ENCODE data around the gene RBFA. TPM values are rescaled to one million over a fixed set of nuclear protein-coding genes. Genes with fewer than 3 reads are reported as not detected.
"Not testable (repeated sequence)": the region's sequence is repeated elsewhere in the genome, so short reads cannot be mapped to it uniquely, and the experiment has no call there.

RBFA gene
- total and polyA plus RNA-seq, 5 experiments from 2014 or later = 14.8 to 29.8 (median 15.4) TPM

DNA sequence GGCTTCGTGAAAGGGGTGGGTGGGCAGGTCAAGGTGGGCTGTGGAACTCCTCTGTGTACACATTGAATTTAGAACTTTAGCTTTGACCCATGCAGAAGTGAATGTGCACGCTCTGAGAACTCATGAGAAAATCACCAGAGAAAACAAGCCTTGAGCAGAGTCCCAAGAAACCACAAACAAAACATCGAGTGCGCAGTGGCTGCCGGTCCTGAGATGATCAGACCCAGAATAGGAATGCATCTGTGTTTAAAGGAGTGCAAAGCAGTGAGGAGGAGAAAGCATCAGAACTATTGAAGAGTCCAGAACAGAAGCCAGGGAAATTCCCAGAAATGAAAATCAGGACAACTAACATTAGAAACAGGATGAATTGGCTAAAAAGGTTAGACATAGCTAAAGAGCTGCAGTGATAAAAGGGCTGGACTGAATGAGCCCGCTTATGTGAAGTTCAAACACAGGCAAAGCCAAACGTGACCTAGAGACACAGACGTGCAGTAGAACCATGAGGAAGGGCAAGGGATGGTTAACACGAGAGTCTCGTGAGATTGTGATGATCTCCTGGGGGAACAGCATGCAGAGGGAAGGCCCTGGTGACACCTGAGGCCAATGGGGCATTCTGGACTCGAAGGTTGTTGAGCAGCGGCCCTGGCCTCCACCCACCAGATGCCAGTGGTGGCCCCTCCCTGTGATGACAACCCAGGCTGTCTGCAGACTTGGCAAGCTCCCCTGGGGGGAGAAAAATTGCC, 29.5 kb upstream of the RBFA start:
- Mint-ChIP-seq H3K27ac (no peak overlapping the region), H3K4me1 (no peaks in the 10 kb centered on the region), H3K4me3 (no peak overlapping the region), H3K36me3 (peaks cover 0 to 27% (median 21%) of the 10 kb centered on the region in 3 donors), H3K27me3 (peaks cover 0 to 3% (median 0%) of the 10 kb centered on the region in 5 donors), H3K9me3 (peaks cover 4 to 42% (median 28%) of the 10 kb centered on the region in 9 donors)
- ATAC-seq (no peak), DNase-seq (no peak)
- POLR2A ChIA-PET = no interaction called here

DNA sequence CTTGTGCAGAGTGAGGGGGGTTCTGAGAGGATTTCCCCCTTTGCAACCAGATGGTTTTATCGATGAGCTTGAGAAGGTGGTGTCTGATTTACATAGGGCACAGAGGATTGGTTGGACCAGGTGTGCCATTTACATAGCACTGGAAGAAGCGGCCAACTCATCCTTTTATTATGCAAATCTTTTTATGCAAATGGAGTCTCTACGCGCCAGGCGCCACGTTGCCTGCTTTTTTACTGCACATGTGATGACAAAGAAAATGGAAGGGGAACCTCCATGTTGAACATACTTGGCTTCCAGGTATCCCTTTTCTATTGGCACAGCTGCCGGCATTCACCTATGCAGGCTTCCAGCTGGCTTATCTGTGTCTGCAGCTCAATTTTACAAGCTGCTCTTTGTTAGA, 27.5 kb upstream of the RBFA start:
- no peak for DNase-seq

DNA sequence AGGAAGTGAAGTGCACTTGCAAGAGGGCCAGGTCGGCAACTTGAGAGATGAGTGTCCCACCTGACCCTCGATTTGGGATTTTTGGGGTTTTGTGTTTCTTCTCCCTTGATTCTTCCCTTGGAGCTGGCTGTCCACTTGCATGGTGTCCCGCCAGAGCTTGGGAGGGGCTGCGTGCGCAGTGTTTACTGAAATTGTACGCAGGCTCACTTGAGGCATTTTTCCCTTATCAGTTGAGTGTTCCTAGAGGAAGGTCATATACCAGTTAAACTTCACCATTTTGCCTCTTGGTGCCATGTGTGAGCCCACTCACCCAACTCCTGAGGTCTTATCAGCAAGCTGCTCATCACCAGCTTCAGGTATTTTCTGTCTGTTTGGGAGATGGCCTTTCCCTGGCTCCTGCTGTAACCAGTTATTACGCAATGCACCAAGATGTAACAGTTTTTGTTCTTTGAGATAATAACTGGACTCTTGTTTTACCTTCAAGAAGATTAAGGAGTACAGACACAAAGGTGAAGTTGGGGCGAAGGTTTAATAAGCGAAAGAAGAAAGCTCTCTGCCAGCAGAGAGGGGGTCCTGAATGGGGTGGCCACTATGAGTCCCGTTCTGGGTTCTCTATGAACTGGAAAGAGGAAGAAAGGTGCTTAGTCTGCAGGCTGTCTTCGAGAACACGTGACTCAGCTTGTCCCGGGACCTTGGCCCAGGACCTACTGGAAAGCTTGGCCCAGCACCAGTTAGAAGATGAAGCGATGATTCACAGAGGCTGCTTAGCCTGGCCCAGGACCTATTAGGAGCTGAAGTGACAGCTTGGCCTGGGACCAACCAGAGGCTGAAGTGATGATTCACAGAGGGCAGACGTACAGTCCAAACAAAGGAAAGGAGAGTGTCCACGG, 24.3 kb upstream of the RBFA start:
- H3K4me3 Mint-ChIP-seq = no peak overlapping the region
- POLR2A ChIA-PET = no interaction called here
- no peaks in the 10 kb centered on the region for H3K27me3 Mint-ChIP-seq
- H3K4me1 Mint-ChIP-seq = no peaks in the 10 kb centered on the region
- DNase-seq (no peak), ATAC-seq (no peak)
- peaks cover 2 to 55% (median 24%) of the 10 kb centered on the region in 9 donors for H3K9me3 Mint-ChIP-seq
- H3K27ac Mint-ChIP-seq = no peak overlapping the region
- H3K36me3 Mint-ChIP-seq = peaks cover 2 to 41% (median 21%) of the 10 kb centered on the region in 3 donors

More for the DNA sequence above, 27.5 kb upstream of the RBFA start:
- POLR2A ChIA-PET = no interaction called here
- H3K4me1 Mint-ChIP-seq = no peaks in the 10 kb centered on the region
- no peaks in the 10 kb centered on the region for H3K27me3 Mint-ChIP-seq
- H3K27ac Mint-ChIP-seq = no peak overlapping the region
- peaks cover 0 to 39% (median 23%) of the 10 kb centered on the region in 9 donors for H3K9me3 Mint-ChIP-seq
- ATAC-seq = no peak
- no peak overlapping the region for H3K4me3 Mint-ChIP-seq
- H3K36me3 Mint-ChIP-seq = peaks cover 2 to 30% (median 25%) of the 10 kb centered on the region in 3 donors

DNA sequence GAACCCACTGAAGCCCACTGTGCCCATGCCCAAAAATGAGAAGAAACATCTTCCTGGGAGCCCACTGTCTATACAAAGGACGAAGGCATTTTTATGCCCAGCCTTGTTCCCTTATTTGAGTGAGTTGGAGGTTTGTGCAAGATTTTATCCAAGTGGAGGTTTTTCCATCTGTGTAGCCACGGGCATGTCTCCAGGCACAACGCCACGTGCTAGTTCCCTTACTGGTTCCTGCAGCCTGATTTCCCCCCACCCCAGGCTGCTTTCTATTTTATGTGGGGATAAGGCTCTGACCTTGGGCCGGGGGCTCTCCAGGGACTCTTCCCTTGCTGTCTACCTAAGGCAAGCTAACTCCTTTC, 23.7 kb upstream of the RBFA start:
- Mint-ChIP-seq H3K27me3 (no peaks in the 10 kb centered on the region), H3K36me3 (peaks cover 2 to 41% (median 21%) of the 10 kb centered on the region in 3 donors), H3K27ac (no peak overlapping the region), H3K4me1 (no peaks in the 10 kb centered on the region), H3K4me3 (no peak overlapping the region), H3K9me3 (peaks cover 2 to 55% (median 24%) of the 10 kb centered on the region in 9 donors)
- POLR2A ChIA-PET = no interaction called here
- DNase-seq = no peak
- ATAC-seq = no peak

DNA sequence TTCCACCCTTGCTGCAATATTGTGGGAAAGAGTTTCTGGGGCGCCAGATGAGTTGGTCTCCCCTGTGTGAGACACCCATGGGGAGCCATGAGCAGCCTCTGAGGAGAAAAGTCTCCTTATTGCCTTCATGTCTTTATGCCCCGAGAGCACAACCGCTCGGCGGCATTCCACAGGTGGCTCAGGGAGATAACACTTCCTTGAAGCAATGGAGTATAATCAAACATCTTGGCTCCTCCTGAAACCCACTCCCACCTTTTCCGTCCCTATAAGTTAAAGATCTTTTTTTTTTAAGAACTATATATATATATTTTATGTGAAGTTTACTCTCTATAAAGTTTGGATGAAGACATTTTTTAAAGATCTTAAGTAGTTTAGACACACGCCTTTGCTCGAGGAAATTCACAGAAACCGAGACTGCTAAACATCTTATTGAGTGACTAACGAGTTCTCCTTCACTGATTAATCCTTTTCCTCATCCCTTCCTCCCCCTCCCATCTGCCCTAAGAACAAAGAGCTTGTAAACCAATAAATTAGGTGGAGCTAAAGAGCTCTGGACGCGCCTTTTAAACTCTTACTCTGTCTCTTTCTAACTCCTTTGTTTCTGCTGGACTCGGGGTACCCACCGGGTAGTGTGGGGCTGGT, 22.6 kb upstream of the RBFA start:
- ATAC-seq, POLR2A ChIA-PET: not testable (repeated sequence)

DNA sequence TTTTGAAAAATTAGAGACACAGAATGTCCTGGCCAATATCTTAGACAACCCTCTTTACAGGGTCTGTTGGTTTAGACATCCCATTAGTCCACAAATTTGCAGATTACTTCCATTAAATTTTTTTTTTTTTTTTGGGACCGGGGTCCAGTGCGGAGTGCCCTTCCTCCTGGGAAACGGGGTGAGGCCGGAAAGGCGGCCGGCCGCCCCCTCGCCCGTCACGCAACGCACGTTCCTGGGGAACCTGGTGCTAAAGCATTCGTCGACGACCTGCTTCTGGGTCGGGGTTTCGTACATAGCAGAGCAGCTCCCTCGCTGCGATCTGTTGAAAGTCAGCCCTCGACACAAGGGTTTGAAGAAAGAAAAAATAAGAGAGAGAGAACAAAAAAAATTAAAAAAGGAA, 21.5 kb upstream of the RBFA start:
- Mint-ChIP-seq H3K4me1 (no peaks in the 10 kb centered on the region), H3K4me3 (no peak overlapping the region), H3K36me3 (peaks cover 2 to 41% (median 17%) of the 10 kb centered on the region in 3 donors), H3K9me3 (peaks cover 2 to 47% (median 24%) of the 10 kb centered on the region in 9 donors), H3K27me3 (no peaks in the 10 kb centered on the region), H3K27ac (no peak overlapping the region)
- ATAC-seq (no peak), DNase-seq (no peak)
- POLR2A ChIA-PET = no interaction called here

More for the DNA sequence above, 22.6 kb upstream of the RBFA start:
- not testable (repeated sequence) for H3K27ac Mint-ChIP-seq, H3K4me1 Mint-ChIP-seq, H3K27me3 Mint-ChIP-seq, DNase-seq, H3K4me3 Mint-ChIP-seq
- peaks cover 2 to 55% (median 24%) of the 10 kb centered on the region in 9 donors for H3K9me3 Mint-ChIP-seq
- peaks cover 2 to 41% (median 18%) of the 10 kb centered on the region in 3 donors for H3K36me3 Mint-ChIP-seq

DNA sequence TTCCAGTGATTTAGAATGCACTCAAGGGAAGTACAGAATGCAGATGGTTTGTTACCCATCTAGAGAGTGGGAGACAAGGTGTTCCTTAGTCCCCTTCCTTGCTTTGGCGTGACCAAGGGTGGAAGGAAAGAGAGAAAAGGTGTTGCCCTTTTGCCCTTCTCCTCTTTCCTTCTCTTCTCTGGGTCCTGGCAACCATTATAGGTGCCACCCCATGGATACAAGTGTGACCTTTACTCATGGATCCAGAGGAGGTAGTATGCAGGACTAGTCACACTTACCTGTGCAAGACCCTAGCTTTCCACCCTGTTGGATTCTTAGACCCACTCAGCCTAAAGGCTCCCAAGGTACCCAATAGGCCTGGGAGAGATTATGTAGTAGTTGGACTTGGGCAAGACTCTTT, 11.6 kb upstream of the RBFA start:
- Mint-ChIP-seq H3K27me3 (no peaks in the 10 kb centered on the region), H3K36me3 (peaks cover 13 to 61% (median 57%) of the 10 kb centered on the region in 3 donors), H3K9me3 (peaks cover 0 to 96% (median 40%) of the 10 kb centered on the region in 9 donors), H3K27ac (peak overlapping the region in 1 of 10 donors; percentile 80), H3K4me3 (no peak overlapping the region), H3K4me1 (peaks cover 0 to 3% (median 0%) of the 10 kb centered on the region in 4 donors)
- POLR2A ChIA-PET = no interaction called here
- DNase-seq (peak in 2 of 10 donors; percentile 10 to 19), ATAC-seq (no peak)

DNA sequence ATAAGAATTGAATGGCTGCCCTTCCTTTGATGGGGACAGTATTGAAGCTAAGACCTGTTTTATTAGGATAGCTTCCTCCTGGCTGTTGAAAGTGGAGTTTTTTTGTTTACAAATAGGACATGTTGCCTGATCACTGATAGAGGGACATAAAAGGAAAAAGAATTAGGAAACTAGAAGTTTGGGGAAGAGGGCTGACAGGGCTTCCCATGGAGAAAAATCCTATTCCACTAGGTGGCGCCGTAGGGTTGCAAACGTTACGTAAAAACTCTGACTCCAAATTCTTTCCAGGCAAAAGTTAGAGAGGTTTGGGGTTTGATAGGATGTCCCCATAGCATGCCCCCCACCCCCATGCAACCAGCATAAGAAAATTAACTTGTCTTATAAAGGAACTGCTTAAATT, 11.1 kb upstream of the RBFA start:
- DNase-seq (no peak), ATAC-seq (no peak)
- Mint-ChIP-seq H3K27me3 (no peaks in the 10 kb centered on the region), H3K36me3 (peaks cover 13 to 59% (median 55%) of the 10 kb centered on the region in 3 donors), H3K4me1 (peaks cover 0 to 2% (median 0%) of the 10 kb centered on the region in 4 donors), H3K27ac (no peak overlapping the region), H3K4me3 (no peak overlapping the region), H3K9me3 (peaks cover 0 to 92% (median 40%) of the 10 kb centered on the region in 9 donors)
- POLR2A ChIA-PET = no interaction called here

DNA sequence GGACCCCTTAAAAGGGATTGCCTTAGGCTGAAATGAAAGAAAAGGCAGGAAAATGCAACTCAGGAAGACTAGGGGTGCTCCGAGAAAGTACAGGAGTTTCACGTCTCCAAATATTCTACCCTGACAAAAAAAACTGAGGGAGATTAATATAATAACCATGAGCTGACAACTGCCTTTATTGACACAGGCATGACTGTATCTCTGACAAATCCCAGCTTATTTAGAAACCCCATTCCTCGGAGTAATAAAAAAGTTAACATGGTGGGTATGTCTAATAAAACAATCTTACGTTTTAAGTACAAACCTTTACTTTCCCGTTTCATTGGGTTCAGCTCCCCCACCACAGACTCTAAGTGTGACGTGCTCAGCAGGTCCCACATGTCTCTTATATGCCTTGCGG, 7.9 kb upstream of the RBFA start:
- no peaks in the 10 kb centered on the region for H3K27me3 Mint-ChIP-seq
- peaks cover 0 to 71% (median 46%) of the 10 kb centered on the region in 9 donors for H3K9me3 Mint-ChIP-seq
- H3K4me1 Mint-ChIP-seq = peaks cover 0 to 1% (median 0%) of the 10 kb centered on the region in 4 donors
- POLR2A ChIA-PET = interaction anchor here (0.5 kb wide), 1 partner anchor 70 kb away, joined by 3 read pairs; no protein-coding TSS in a partner anchor
- H3K27ac Mint-ChIP-seq = no peak overlapping the region
- ATAC-seq (no peak), DNase-seq (no peak)
- H3K36me3 Mint-ChIP-seq = peaks cover 9 to 62% (median 52%) of the 10 kb centered on the region in 3 donors
- no peak overlapping the region for H3K4me3 Mint-ChIP-seq

DNA sequence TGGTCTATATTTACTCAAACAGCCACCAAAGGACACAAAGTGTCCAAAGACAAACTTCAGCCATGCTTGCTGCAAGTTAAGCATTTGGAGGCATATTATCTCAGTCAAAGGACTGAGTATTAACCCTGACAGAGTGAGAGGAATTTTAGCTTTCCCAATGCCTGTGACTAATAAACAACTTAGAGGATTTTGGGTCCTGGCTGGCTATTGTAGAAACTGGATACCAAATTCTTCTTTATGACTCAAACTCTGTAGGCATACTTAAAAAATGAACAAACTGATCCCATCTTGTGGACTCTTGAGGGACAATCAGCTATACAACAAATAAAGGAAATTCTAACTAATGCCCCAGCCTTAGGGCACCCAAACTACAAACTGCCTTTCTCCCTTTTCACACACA, 6.5 kb upstream of the RBFA start:
- H3K36me3 Mint-ChIP-seq = peaks cover 9 to 57% (median 50%) of the 10 kb centered on the region in 3 donors
- H3K4me1 Mint-ChIP-seq, H3K27ac Mint-ChIP-seq: not testable (repeated sequence)

DNA sequence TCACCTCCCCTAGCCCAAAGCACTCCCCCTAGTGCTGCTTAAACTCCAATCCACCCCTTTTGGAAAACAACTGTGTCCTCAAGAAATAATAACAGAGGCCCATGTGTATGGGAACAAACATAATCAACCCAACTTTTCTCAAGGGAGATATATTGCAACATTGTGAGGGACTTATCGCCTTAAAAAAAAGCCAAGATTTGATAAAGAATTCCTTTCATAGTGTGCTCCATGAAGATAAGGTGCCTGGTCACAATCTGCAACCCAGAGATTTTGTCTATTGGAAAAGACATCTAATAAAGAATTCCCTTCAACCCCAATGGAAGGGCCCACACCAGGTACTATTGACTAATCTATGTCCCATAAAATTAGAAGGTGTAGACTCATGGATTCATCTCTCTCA, 4.5 kb upstream of the RBFA start:
- H3K36me3 Mint-ChIP-seq = peaks cover 8 to 45% (median 31%) of the 10 kb centered on the region in 3 donors
- H3K4me1 Mint-ChIP-seq = peaks cover 10 to 12% (median 12%) of the 10 kb centered on the region in 4 donors
- H3K27me3 Mint-ChIP-seq = no peaks in the 10 kb centered on the region
- no peak for ATAC-seq
- no peak for DNase-seq
- H3K4me3 Mint-ChIP-seq = no peak overlapping the region
- POLR2A ChIA-PET = no interaction called here
- H3K9me3 Mint-ChIP-seq = peaks cover 0 to 43% (median 23%) of the 10 kb centered on the region in 9 donors
- no peak overlapping the region for H3K27ac Mint-ChIP-seq

More for the DNA sequence above, 6.5 kb upstream of the RBFA start:
- H3K27me3 Mint-ChIP-seq, H3K4me3 Mint-ChIP-seq, POLR2A ChIA-PET, DNase-seq, ATAC-seq: not testable (repeated sequence)
- H3K9me3 Mint-ChIP-seq = peaks cover 0 to 60% (median 43%) of the 10 kb centered on the region in 9 donors

All from naive thymus-derived CD8-positive, alpha-beta T cell (primary cell).